DMS114 treated with DMSO at 0.1 percent for 48 hours (cell line): Measurements from ENCODE around the gene MAMDC2.

Experiments
- DNase-seq: peaks from one replicate; lab custom pipeline; 2025; ENCODE audit not compliant: unreplicated experiment; lab: John Stamatoyannopoulos, UW

MAMDC2 gene

GRCh38 chr9:70131296-70131695 is 87.6 kb downstream of the MAMDC2 start:
- DNase-seq: no peak

GRCh38 chr9:70133253-70134208 is 89.9 kb downstream of the MAMDC2 start:
- no peak for DNase-seq

- no peak for DNase-seq
Observed at GRCh38 chr9:70134360-70134759, 90.7 kb downstream of the MAMDC2 start.

- no peak for DNase-seq
Observed at GRCh38 chr9:70135176-70135575, 91.5 kb downstream of the MAMDC2 start.

- no peak for DNase-seq
Observed at GRCh38 chr9:70136632-70137031, 93.0 kb downstream of the MAMDC2 start.

- no peak for DNase-seq
Observed at GRCh38 chr9:70137577-70137976, 93.9 kb downstream of the MAMDC2 start.

DNA sequence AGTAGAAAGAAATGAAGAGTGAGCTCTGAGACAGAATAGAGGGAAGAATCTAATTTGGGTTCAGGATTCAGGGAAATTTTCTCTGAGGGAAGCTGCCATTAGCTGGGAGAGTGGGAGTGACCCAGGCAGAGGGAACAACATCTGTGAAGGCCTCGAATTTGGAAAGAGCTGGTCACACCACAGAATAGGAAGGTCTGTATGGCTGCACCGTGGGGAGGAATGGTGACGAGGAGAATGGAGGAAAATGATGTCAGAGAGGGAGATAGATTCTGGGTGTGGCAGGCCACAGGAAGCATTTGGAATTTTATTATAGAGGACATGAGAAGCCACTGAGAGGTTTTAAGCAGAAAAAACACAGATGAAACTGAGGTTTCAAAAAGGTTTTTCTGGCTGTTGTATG is 98.5 kb downstream of the MAMDC2 start:
- DNase-seq: no peak

DNA sequence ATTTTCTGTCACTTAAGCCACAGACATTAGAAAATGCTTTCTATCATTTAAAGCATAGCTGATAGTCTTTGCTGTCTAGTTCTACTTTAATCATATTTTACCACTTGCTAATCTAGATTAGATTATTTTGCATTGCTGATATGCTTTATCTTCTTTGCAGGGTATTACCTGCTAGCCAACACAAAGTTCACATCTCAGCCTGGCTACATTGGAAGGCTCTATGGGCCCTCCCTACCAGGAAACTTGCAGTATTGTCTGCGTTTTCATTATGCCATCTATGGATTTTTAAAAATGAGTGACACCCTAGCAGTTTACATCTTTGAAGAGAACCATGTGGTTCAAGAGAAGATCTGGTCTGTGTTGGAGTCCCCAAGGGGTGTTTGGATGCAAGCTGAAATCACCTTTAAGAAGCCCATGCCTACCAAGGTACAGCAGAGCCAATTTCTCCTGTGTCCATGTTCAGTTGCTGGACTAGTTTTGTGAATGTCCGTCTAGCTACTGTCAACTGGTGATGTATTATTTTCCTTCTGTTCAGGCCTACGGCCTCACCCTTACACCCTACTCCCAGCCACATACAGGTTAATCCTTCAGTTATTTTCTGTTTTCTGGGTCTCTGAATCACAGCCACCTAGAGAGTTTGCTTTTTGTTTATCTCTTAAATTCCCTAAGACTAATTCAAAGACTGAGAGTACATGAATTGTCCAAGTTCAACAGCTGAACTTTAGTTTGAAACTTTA is 99.9 kb downstream of the MAMDC2 start:
- DNase-seq: no peak

DNA sequence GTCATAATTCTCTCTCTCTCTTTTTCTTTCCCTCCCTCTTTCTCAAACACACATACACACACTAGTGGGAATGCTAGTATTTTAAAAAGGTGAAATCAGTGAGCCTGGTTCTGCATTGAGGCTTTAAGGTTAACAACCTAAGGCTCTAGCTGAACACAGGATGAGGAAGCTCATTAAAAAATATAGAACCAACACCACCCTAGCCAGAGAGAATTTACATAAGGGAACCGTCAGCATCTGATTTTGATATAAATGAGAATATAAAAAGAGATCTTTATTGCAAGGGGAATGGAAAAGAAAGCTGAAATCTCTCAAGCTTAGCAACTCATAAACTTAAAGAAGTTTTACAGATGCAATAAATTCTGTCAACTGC is 100.5 kb downstream of the MAMDC2 start:
- DNase-seq: no peak

DNA sequence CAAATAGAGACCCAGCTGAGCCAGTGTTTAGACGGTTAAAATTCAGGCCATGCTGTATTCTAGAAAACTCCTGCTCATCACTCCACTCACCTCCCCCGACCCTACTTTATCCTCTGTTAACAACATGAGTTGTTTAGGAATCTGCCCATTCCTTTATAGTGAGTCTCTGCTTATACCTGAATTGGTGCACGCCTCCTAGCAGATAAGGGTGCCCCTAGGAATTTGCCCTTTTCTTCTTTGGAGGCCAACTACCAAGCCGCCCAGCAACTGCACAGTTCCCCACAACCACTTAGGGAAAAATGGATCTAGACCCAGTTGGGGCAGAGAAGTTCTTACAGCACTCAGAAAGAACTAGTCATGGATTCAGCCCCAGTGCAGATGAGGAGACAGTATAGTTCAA is 102.3 kb downstream of the MAMDC2 start:
- no peak for DNase-seq

DNA sequence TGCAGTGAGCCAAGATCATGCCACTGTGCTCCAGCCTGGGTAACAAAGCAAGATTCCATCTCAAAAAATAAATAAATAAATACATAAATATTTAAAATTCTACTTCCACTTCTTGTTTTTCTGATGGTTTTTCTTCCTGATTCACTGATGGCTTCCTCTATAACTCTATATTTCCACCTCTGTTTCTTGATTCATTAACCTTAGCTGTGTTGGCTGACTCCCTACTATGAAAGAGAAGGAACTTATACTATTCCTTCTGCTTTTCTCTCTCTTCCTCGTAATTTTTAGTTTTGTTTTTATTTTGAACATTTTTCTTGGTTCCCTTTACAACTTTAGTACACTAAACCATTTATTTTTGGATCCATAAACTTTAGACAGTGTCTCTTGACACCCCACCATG is 103.5 kb downstream of the MAMDC2 start:
- no peak for DNase-seq

GRCh38 chr9:70147651-70148050 is 104.0 kb downstream of the MAMDC2 start:
- no peak for DNase-seq

- DNase-seq: no peak
Observed at GRCh38 chr9:70152350-70152749, 108.7 kb downstream of the MAMDC2 start.

- no peak for DNase-seq
Observed at GRCh38 chr9:70156729-70157128, 113.1 kb downstream of the MAMDC2 start.

DNA sequence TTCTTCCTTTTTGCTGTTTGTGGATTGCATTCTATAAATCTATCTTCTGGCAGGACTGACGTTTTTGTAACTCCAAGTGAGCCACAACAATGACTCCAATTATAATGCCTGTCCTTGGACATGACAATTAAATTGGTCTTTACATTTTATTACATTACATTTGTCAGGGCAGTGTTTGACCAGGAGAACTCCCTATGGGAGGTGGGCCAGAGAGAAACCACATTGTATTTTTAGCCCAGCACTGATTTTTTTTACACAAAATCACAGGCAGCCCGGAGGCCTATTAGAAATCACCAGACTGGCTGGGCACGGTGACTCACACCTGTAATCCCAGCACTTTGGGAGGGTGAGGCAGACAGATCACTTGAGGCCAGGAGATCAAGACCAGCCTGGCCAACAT is 116.0 kb downstream of the MAMDC2 start:
- DNase-seq: no peak

DNA sequence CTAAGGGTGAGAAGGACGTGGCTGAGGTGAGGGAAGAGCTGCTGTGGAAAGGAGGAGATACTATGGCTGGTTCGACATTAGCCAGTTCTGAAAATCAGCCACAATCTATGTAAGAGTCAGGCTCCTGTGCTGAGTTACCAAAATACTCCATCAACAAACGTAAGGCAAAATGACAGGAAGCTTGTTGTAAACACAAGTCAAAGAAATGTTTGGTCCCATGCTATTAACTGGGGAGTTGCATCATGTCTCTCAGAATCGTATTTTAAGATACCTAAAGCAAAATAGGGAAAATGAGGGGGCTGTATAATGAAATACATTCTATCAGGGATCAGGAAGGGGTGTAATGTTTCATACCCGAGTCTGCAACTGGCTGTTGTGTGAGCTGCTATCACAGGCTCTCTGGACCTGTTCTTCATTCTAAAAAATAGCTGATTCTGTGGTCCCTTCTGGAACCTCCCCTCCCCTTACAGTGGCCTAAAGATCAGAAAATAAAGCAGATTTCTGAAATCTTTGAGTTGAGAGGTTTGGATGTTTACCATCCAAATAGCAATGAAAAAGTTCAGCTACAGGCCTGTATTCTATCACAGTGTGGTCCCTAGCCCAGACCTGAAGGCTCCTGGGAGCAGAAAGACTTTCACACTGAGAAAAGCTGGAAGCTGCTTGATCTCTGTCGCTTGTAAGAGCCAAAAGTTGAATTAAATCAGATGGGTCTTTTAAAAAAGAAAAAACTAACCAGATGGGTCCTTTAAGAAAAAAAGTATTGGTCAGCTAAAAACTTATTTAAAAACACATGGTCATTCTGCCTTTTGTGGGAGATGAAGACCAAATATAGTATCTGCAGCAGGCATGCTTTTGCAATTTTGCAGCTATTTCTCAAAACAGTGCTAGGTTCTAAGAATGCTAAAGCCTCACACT is 117.3 kb downstream of the MAMDC2 start:
- no peak for DNase-seq

DNA sequence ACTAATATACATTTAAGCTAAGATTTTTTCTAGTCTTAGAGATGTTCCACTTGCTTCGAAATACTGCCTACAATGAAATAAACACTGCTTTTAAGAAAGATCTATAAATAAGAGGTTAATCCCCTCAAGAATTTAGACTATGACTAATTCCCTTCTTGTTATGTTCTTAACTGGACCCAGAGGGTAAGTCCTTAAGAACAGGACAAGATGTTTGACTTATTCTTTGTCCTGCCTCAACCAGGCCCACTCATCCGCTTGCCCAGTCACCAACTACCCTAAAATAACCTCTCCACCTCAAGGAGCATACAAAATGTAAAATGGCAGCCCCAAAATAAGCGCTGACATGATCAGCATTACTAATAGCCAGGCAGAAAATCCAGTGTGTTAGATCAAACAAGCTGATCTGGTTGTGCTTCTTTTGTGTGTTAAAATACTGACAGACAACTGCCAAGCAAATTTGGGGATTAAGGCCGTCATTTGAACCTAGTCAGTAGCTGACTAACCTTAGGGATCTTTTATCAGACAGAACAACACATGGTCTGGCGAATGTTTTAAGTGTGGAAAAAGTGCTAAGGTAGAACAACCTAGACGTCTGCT is 121.5 kb downstream of the MAMDC2 start:
- no peak for DNase-seq

GRCh38 chr9:70168521-70168920 is 124.9 kb downstream of the MAMDC2 start:
- DNase-seq: no peak

GRCh38 chr9:70169222-70169621 is 125.6 kb downstream of the MAMDC2 start:
- DNase-seq: no peak

- no peak for DNase-seq
Observed at GRCh38 chr9:70170151-70170790, 126.6 kb downstream of the MAMDC2 start.
